Esophagus muscularis mucosa (tissue), 3 donors: ENCODE measurements around the gene PCDH9.

Source experiments
- CTCF ChIP-seq, 3 experiments: fragments of 200-600 bp in 2 of 3; fragments of 450-650 bp in 1 of 3; sonication (generic) in 2 of 3; IDR thresholded peaks; one replicate each; pipeline ENCODE4 v1.5.1; 2017 to 2019; ENCODE audit warnings: antibody characterized with exemption in 3 of 3, mild to moderate bottlenecking in 2 of 3, moderate library complexity in 1 of 3
- EP300 ChIP-seq: sonication (generic); formaldehyde crosslinking; IDR thresholded peaks from one replicate; pipeline ENCODE4 v1.6.1; 2017; ENCODE audit warnings: antibody characterized with exemption

GRCh38 chr13:66508153-66508909, 721.8 kb downstream of the PCDH9 start:
- no peak for TF ChIP-seq EP300
- no peak for TF ChIP-seq CTCF (IDR thresholded peaks at IDR 0.05)
